ENCODE data around the gene MICOS13. TPM values are rescaled to one million over a fixed set of nuclear protein-coding genes. Genes with fewer than 3 reads are reported as not detected.
A peak's percentile ranks its signal among the peaks of the same experiment; 100 is the strongest.
"Not testable (repeated sequence)": the region's sequence is repeated elsewhere in the genome, so short reads cannot be mapped to it uniquely, and the experiment has no call there.

Gene MICOS13, protein sequence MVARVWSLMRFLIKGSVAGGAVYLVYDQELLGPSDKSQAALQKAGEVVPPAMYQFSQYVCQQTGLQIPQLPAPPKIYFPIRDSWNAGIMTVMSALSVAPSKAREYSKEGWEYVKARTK
- total RNA-seq = 59.1 TPM

DNA sequence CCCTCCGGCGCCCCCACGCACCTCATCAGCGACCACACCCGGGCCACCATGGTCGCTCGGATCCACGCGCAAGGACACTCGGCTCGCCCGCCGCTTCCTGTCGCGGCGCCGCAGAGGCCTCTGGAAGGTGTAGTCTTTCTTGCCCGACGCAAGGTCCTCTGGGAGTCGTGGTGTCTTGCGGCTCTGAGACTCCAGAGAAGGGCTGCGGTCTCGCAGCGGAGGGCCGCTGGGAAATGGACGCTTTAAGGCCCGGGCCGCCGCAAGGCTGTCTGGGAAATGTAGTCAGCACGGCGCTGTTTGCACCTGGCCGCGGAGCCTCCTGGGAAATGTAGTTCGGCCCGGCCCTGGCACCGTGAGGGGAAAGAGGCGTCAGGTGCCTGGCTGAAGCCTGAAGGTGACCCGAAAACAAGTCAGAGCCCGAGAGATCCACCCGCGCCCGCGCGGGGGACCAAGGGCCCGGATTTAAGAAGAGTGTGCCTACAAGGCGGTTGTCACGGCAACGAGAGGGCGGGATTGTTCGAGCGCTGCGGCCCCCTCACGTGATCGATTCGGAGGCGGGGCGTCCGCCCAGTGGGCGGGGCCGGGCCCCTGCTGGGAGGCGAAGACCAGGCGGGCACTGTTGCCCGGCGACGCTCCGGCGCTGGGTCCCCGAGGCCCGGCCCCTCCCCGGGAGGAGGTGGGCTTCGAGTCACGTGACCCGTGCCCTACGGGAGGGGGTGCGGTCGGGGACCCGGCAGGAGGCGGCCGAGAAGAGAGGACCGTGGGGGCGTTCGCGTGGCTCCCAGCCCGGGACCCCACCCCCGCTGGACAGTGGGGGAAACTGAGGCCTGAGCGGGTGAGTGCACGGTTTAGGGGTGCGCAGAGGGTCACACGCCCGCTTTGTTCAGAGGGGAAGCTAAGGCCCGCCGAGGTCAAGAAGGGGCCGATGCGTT is at the start of gene MICOS13, which contains the start of gene HSD11B1L:
Gene MICOS13 (minus strand): TSS at position 80 of the 932 bp plus-strand sequence. CDS start 30 bp downstream, at position 50.
Gene HSD11B1L (plus strand): TSS at position 591 of the 932 bp plus-strand sequence. CDS start 3,806 bp downstream, outside the sequence.
- peak; percentile 90 for ATAC-seq

DNA sequence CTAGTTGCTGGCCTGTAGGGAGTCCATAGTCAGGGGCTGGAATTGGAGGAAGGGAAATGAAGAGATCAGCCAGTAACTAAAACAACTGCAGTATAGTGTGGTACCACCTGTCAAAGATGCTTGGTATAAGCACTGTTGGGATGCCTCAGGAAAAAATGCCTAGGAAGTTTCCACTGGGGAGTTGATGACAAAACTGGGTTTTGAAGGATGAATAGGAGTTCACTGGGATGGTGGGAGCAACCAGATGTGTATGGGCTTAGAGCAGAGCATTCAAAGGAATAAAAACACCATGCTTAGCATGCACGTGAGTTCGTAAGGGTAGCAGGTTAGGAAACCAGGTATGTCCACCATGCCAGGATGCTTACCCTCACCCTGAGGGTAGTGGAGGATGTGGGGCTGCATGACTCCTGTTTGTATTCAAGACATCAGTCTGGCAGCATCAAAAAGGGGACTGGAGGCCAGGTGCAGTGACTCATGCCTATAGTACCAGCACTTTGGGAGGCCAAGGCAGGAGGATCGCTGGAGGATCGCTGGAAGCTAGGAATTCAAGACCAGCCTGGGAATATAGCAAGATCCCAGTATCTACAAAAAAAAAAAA is 47.2 kb upstream of the MICOS13 start:
- no peak for ATAC-seq

DNA sequence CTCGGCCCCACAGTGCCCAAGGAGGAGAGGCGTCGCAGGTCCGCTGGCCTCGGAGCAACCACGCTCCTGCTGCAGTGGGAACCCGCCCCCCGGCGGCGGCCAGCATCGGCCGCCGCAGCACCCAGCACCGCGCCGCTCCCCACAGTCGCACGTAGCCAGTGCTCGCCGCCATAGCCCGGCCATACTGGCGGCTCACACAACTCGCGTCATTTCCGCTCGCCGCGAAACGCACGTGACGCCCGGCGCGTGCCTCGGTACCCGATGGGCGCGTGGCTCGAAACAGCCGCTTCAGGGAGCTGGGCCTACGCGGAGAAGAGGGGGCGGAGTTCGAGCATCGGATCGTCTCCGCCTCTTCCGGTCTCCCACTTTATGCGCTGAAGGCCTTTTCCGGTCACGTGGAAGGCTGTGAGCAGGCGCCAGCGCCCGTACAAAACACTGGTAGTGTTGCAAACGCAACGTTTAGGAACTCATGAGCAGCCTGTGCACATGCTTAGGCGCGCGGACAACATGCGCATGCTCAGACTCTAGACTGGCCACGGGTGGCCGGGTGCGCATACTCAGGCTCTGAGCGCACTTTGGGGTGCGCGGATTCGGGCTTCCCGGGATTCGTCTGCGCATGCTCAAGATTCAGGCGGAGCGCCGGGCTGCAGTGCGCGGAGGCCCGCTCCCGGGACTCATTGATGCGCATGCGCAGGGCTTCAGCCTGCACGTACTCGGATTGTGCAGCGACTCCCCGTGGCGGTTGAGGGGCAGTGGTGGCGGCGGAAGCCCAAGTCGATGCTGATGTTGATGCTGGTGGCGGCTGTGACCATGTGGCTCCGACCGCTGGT is 39.9 kb upstream of the MICOS13 start, which contains the start of the genes CATSPERD and LONP1:
Gene CATSPERD (plus strand): TSS at position 677 of the 830 bp plus-strand sequence. CDS start 101 bp downstream, at position 778.
Gene LONP1 (minus strand): TSS at position 186 of the 830 bp plus-strand sequence. CDS start 14 bp downstream, at position 172.
- ATAC-seq = peak; percentile 96

DNA sequence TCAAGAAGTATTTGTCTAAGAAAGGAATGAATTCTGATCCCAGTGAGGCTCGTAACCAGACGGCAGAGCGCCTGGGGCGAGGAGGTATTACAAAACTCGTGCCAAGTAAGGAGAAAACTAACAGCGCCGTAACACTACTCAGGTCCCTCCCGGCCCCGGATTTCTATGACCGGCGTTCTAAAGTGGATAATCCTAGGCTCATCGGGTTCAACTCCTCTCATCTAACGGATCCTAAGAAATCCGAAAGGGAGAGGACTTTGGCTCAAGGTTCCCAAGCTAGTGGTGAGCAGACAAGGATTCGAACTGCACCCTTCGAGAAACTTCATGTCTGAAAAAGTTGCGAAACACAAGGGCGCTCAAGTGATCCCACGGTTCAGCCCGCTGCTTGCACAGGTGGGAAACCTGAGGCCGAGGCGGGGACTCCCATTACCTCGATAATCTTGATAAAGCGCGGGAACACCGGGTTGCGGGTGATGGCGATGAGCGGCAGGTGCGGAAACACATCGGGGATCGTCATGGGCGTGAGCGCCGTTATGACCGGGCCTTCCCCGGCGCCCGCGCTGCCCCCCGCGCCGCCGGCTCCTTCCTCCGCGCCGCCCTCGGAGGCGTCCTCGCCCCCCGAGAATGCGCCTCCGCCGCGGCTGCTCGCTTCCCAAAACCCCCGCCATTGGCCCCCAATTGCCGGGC is 39.1 kb upstream of the MICOS13 start:
- peak; percentile 0 for ATAC-seq

DNA sequence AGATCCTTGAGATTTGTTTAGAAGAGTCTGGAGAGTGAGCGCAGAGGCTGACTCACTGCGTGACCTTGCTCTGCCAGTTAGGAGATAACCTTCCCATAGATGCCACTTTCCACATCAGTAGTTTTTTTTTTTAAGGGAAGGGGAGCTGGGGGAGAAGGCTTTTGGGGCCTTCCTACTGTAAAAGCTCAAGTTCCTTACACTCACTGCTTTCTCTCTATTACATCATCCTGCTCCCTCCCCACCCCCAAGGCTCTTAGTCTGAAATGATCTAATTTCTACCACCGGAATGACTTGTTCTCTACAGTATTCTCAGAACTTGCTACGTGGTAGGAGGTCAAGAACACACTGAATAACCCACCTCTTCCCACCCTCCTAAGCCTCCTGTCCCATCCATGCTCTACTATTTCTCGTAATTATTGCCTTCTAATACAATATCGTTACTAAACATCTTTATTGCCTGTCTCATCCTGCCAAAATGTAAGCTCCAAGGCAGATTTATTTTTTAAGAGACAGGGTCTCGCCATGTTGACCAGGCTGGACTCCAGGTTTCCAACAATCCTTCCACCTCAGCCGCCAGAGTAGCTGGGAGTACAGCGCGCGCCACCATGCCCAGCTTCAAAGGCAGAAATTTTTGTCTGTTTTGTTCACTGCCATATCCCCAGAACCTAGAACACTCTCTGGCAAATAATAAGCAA is 38.4 kb upstream of the MICOS13 start:
- peak; percentile 4 for ATAC-seq

DNA sequence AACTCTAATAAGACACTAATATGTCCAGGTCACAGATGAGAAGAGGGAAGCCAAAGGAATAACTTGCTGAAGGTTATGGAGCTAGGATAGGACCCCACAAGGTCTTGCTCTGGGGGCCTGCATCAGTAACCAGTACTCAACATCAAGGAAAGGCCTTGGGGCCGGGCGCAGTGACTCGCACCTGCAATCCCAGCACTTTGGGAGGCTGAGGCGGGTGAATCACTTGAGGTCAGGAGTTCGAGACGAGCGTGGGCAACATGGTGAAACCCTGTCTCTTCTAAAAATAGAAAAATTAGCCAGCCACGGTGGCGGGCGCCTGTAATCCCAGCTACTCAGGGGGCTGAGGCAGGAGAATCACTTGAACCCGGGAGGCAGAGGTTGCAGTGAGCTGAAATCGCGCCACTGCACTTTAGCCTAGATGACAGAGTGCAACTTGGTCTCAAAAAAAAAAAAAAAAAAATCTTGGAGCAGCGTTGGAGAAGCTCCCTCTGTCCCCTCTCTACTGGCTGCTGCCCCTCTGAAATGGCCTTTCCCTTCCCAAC is 37.8 kb upstream of the MICOS13 start:
- no peak for ATAC-seq

DNA sequence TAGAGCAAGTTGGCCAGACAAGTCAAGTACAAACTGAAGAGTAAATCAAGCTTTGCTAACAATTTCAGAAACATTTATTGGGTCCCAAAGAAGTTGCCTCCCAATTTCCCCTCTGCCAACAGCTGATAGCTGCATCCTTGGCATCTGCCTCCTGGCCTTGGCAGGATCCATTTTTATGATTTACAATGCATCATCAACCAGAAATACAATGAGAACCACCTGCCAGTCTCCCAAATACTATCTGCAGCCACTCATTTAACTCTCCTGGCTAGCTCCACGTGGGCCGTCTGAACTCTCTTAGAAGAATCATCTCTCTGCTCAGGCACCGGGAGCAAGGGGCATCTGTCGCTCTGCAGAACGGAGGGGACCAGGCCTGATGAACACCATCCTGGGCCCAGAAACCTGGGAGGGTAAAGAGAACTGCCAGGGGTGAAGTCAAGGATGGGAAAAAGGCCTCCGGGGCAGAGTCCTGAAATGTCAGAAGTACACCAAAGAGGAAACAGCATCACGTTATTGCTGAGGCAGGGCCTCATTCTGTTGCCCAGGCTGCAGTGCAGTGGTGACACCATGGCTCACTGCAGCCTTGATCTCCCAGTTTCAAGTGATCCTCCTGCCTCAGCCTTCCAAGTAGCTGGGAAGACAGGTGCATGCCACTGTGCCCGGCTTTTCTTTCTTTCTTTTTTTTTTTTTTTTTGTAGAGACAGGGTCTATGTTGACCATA is 37.1 kb upstream of the MICOS13 start:
- no peak for ATAC-seq

DNA sequence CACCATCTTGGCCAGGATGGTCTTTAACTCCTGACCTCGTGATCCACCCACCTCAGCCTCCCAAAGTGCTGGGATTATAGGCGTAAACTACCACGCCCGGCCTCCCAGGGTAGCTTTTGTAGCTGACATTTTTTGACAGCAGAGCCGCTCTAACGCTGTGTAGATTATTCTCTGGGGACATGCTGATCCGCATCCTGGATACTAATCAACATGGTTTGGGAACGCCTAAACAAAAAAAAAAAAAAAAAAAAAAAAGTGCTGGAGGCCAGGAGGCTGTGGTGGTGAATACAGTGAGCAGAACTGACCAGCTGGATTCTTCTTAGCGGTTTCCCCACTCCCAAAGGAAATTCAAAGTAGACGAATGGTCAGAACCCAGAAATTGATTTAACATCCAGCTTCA is 34.5 kb upstream of the MICOS13 start:
- ATAC-seq = no peak

DNA sequence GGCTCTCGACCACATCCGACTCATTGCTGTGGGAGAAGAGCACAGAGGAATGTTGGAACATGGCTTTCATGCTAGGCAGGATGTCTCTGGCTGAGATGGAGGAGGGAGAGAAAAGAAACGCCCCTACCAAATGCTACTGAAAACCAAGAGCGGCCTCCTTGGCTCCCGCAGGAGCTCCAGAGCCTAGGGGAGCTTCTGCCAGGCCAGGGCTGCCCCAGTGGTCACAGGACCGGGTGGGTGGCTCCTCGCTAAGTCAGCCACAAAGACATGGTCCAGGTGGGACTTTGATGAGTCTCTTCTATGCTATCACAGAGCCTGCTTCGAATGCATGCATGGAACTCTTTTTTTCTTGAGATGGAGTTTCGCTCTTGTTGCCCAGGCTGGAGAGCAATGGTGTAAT is 32.9 kb upstream of the MICOS13 start:
- ATAC-seq = no peak

DNA sequence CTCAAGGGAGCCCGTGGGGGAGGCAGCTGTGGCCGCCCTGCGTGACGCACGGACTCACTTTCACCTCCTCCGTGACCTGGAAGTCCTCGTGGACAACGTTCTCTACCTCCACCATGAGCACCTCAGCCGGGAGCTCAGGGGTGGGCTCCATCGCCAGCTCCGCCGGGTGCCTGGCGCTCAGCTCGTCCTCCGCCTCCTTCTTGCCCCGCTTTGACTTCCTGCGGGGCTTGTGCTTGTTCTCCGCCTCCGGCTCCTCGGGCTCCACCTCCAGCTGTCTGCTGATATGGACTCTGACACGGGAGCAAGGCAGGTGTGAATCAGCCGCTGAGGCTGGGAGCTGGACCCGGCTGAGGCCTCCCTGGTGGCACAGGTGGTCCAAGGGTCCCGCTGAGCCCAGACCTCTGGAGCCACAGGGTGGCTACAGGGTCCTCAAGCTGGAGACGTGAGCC is 31.4 kb upstream of the MICOS13 start:
- ATAC-seq = no peak

DNA sequence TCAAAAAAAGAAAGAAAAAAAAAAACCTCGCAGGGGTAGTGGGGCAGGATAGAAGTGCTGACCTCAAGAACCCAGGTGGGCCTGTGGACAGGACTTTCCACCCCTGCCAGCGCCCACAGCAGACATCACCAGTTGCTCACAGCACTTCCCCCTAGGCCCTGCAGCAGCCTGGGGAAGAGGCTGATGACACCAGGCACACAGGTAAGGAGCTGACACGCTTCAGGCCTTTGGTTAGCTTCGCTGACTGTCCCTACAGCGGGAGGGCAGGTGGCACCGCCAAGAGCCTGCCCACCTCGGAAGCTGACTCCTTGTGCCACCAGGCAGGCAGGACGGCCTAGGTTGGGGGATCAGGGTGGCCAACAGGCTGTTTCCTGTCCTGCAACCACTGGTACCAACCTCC is 30.7 kb upstream of the MICOS13 start:
- ATAC-seq = no peak

DNA sequence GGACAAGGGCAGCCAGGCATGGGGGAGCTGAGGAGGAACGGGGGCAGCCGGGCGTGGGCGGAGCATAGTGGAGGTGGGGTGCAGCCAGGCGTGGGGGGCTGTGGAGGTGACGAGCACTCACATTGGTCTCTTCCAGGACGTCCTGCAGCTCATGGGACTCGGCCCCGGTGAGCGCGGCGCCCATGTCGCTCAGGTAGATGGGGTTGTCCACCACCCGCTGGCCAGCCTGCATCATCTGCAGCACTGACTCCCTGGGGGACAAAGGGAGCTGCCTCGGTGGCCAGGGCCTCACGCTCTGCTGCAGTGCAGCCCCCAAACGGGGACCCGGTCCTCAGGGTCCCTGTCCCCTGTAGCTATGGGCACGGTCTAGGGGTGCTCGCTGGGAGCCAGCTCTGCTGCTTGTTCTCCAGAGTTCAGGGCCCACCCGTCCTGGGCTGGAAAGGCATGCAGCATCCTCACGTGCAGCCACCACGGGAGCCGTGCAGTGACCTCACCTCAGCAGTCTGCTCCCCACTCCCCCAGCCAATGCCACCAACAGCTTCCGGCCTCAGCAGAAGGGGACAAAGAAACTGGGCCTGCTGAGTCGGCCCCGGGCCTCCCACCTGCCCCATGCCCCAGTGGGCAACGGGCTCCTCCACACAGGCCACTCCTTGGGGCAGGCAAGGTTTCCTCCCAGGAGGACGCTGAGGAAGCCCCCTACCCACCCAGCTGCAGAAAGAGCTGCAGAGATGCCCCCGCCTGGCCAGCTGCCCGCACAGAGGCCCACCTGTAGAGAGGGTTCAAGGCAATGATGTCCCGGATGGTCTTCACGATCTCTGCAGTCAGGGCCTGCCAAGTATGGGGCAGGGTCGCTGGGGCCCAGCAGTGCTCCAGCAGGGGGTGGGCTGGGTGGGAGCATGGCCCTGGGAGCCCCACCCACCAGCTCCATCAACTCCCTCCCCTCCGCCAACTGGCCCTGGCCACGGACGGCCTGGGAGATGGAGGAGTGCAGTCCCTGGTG is 27.6 kb upstream of the MICOS13 start:
- peak; percentile 4 for ATAC-seq

DNA sequence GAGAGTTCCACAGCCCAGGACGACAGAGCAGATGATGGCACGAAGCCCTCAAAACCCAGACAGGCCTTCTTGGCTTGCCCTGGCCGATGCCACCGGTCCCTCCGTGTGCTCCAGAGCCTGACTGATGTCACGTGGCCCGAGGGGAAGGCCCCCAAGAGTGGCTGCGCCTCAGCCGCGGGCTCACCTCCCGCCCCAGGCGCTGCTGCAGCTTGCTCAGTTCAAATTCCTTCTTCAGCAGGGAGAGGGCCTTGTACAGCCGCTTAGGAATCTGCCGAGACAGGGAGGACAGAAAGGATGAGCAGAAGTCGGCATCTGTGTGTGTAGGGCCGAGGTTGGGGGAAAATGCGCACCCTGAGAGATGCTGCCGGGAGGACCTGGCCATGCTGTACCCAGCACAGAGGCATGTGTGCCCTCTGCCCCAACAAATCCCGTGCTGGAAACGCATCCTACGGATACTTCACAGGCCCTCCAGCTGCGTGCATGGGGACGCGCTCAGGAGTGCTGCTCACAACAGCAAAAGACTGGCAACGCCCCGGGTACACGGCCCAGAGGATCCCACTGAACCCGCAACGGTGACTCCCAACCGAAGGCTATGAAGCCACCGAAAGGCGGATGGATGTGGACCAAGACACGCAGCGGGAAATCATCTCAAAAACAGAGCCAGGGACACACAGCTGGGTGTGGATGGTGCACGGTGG is 26.7 kb upstream of the MICOS13 start:
- no peak for ATAC-seq

DNA sequence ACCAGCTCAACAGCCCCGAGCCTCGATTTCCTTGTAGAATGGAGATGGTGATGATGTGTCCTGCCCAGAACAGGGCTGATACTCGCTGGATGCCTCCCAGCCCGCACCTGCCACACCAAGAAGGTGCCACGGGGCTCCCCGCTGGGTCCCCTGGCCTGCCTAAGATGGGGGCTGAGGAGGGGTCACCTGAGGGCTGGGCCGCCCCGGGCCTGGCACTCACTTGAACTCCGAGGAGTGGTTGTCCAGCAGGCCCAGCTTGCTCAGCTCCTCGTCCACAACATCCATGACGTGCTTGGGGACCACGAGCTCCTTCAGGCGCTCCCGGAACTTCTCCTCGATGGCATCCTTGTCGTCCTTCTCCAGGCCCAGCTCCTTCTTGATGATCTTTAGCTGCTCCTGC is 25.2 kb upstream of the MICOS13 start:
- no peak for ATAC-seq

DNA sequence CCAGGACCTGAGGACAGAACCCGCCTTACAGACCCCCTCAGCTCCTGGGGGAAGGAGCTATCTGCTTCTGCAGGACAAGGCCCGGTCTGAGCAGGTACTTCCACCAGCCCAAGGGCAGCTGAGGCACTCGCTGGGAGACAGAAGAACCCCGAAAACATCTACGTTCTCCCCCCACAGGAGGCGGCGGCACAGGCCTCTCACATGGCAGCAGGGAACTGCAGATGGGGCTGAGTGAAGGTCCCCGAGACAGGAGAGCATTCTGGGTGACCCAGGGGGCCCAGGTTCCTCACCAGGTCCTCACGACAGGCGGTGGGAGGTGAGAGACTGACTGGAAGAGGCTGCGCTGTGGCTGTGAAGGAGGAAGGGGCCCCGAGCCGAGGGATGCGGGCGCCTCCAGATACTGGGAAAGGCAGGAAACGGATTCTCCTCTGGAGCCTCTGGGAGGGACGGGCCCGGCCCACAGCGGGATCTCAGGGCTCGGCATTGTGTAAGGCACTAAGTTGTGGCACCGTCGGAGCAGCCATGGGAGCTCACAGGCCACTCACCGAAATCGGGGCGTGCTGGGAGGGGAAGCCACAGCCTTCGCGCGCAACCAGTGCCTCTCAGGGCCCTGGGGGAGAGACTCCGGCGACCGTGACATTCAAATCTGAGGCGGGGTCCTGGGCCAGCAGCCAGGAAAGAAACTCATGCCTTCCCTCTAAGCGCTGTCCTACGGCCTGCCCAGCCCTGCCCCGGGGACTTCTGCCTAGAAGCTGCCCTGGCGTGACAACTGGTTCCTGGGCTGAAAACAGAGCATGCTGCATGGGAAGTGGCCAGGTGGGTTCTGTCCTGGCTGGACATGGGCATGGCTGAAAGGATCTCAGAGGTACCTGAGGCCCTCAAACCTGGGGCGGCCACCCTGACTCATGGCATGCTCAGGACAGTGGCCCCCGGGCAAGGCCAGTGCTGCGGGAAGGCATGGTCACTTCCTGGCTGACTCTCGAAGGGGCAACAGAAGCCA is 23.8 kb upstream of the MICOS13 start:
- peak; percentile 5 for ATAC-seq

DNA sequence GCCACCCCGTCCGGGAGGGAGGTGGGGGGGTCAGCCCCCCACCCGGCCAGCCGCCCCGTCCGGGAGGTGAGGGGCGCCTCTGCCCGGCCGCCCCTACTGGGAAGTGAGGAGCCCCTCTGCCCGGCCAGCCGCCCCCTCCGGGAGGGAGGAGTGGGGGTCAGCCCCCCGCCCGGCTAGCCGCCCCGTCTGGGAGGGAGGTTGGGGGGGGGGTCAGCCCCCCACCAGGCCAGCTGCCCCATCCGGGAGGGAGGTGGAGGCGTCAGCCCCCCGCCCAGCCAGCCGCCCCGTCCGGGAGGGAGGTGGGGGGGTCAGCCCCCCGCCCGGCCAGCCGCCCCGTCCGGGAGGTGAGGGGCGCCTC is 21.7 kb upstream of the MICOS13 start:
- not testable (repeated sequence) for ATAC-seq
